ENCODE data around the gene NR2F1-AS1. TPM values are rescaled to one million over a fixed set of nuclear protein-coding genes. Genes with fewer than 3 reads are reported as not detected.
A peak's percentile ranks its signal among the peaks of the same experiment; 100 is the strongest.

NR2F1-AS1 gene
- total RNA-seq, 1 donor from 2014 or later: not detected

DNA sequence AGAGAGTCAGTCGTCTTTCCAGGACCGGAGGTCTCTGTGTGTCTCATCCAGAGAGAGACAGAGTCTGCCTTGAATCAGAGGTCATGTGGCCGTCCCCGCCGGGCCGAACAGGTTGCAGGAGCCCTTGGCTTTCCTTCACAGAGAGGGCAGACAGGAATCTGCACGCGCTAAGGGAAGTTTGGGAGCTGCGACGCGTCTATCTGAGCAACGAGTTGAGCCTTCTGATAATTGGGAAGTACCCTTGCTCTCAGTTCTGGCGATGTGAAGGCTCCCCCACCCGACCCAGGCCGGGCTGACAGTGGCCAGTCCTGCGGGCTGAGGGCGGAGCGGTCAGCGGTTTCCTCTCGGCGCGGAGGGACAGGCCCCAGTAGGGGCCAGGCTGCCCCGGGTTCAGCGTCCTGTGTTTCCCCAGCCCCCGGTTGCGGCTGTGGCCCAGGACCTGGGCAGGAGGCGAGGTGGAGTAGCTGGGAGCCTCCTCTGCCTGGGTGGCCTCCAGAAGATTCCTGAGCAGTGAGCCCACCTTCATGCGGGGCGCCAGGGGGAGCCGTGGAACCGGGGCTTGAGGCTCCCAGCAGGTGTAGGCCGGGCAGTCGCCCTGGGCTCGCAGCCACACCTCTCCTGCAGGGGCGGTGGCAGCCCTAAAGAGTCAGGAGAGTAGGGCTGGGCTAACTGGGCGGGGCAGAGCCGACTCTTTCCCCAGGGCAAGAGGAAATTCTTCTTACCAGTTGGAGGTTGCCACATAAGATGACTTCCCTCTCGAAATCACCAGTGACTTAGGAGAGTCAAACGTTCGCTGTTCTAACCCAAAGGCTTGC, 15.9 kb upstream of the NR2F1-AS1 start:
- no peak overlapping the region for H3K27ac Mint-ChIP-seq
- CTCF ChIA-PET: no interaction called here

DNA sequence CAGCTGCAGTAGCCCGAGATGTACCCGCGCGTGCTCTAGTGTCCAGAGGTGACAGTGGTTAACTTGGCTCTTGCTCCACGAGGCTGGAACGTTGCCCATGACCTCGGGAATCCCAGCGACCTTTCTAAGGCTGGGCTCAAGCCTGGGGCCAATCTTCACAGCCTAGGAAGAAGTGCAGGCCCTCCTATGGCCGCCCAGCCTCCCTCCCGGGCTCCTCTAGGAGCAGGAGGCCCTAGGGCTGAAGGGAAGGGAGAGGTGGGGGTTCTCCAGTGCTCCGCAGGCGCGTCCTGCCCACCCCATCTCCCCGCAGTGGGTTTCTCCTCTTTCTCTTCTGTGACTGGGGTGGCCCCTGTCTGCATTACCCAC, 15.3 kb upstream of the NR2F1-AS1 start:
- no peak overlapping the region for H3K27ac Mint-ChIP-seq
- H3K27me3 Mint-ChIP-seq: peaks cover 45% of the 10 kb centered on the region
- no peak overlapping the region for H3K4me3 Mint-ChIP-seq
- ATAC-seq (ENCODE audit: low read depth) (no peak), DNase-seq (no peak)
- POLR2A ChIA-PET: no interaction called here
- intact Hi-C loops (cut with micrococcal nuclease): no loop called here
- CTCF ChIA-PET: no interaction called here
- no peaks in the 10 kb centered on the region for H3K36me3 Mint-ChIP-seq (ENCODE audit: low read depth)
- H3K4me1 Mint-ChIP-seq: no peaks in the 10 kb centered on the region
- H3K9me3 Mint-ChIP-seq: no peaks in the 10 kb centered on the region
- TF ChIP-seq CTCF (IDR thresholded peaks at IDR 0.05): no peak

More for the DNA sequence above, 15.9 kb upstream of the NR2F1-AS1 start:
- TF ChIP-seq CTCF (IDR thresholded peaks at IDR 0.05): no peak
- DNase-seq: no peak
- no peak for ATAC-seq (ENCODE audit: low read depth)
- POLR2A ChIA-PET: interaction anchor here (0.5 kb wide), 1 partner anchor 287 kb away, joined by 3 read pairs; no protein-coding TSS in a partner anchor
- H3K27me3 Mint-ChIP-seq: peaks cover 39% of the 10 kb centered on the region
- no peaks in the 10 kb centered on the region for H3K36me3 Mint-ChIP-seq (ENCODE audit: low read depth)
- intact Hi-C loops (cut with micrococcal nuclease): no loop called here
- no peak overlapping the region for H3K4me3 Mint-ChIP-seq
- H3K9me3 Mint-ChIP-seq: no peaks in the 10 kb centered on the region
- no peaks in the 10 kb centered on the region for H3K4me1 Mint-ChIP-seq

DNA sequence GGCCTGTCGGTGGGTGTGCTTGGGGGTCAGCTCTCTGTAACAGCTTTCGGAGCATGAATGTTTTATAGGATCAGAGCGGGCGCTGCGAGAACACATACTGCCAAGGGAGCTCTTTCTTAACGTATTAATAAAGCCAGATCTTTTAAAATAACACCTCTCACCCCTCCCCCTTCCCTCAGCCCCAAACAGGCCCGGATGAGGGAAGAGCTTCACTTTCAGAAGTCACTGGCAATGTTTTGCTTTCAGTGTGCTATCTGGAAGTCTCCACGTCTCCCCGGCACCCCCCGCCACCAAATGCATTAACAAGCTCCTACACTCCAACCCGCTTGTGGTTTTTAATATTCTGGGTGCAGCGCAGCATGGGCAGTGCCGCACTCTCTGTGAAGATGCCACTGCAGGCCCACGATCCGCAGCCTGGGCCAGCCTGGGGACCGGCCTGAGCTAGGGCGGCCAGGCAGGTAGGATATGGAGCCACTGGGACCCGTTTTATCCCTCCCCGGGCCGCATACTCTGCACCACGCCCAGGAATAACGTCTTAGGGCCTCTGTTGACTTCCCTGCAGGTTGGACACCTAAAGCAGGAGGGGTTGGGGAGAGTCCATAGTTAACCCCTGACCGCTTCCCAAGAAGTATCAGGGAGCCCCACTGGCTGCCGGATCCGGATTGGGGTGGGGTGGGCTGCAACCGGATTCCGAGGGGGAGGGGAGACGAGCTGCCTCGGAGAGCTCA, 14.6 kb upstream of the NR2F1-AS1 start:
- no peak for DNase-seq
- CTCF ChIA-PET: interaction anchor here (1.1 to 1.6 kb wide), 2 partner anchors 12 to 206 kb away, joined by 3 to 4 read pairs; no protein-coding TSS in a partner anchor
- Mint-ChIP-seq H3K36me3 (ENCODE audit: low read depth) (no peaks in the 10 kb centered on the region), H3K27me3 (peaks cover 51% of the 10 kb centered on the region), H3K4me1 (no peaks in the 10 kb centered on the region), H3K27ac (no peak overlapping the region), H3K9me3 (no peaks in the 10 kb centered on the region), H3K4me3 (peak overlapping the region; percentile 41)
- TF ChIP-seq CTCF (IDR thresholded peaks at IDR 0.05): no peak
- intact Hi-C loops (cut with micrococcal nuclease): no loop called here
- POLR2A ChIA-PET: interaction anchor here (0.6 kb wide), 1 partner anchor 24 kb away, joined by 3 read pairs; no protein-coding TSS in a partner anchor
- ATAC-seq (ENCODE audit: low read depth): no peak

DNA sequence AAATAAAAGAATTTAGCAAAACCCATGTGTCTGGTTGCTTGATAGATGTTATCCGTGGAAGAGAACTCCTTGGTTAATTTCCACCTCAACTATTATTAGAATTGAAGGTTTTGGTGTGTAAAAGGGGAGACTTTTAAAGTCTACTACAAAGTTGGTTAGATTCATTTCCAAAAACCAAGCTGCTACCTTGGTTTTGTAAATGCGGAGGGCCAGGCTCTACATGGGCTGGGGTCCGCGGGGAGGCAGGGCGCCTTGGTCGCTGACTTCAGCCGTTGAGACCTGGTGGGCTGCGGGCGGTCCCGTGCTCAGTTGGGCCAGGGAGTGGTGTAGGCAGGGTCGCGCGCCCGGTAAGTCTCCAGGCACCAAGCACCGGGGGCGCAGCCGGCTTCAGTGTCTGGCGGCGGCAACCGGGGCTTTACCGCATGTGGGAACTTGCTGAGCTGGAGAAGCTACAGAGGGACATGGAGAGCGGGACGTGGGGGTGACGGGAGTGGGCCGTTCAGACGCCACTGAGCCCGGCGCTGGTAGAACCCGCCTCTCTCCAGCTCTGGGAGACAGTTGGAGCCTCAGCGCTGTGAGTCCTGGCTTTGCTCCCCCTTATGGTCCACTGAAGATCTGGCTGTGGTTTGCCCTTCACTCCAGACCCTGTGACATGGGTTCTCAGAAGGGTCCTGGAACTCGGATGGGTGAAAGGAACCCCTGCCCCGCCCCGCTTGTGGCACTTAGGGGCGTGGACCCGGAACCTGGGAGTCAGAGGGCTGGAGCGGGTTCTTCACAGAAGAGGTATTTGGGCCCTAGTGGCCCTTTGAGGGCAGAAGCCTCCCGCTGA, 13.8 kb upstream of the NR2F1-AS1 start:
- no peak for ATAC-seq (ENCODE audit: low read depth)
- Mint-ChIP-seq H3K36me3 (ENCODE audit: low read depth) (no peaks in the 10 kb centered on the region), H3K27ac (no peak overlapping the region), H3K27me3 (peaks cover 58% of the 10 kb centered on the region), H3K4me1 (no peaks in the 10 kb centered on the region), H3K9me3 (no peaks in the 10 kb centered on the region), H3K4me3 (peak overlapping the region; percentile 41)
- POLR2A ChIA-PET: interaction anchor here (0.5 to 0.6 kb wide), 3 partner anchors 9 to 36 kb away, joined by 3 to 7 read pairs (median 3); no protein-coding TSS in a partner anchor
- TF ChIP-seq CTCF (IDR thresholded peaks at IDR 0.05): no peak
- intact Hi-C loops (cut with micrococcal nuclease): no loop called here
- DNase-seq: no peak
- CTCF ChIA-PET: interaction anchor here (1.1 to 1.6 kb wide), 2 partner anchors 12 to 206 kb away, joined by 3 to 4 read pairs; no protein-coding TSS in a partner anchor

Data from activated B cell treated with CpG ODN at 0.5 μM for 24 hours (primary cell).